ENCODE measurements around the gene IL1R2.
A peak's percentile ranks its signal among the peaks of the same experiment; 100 is the strongest.

IL1R2 gene

DNA sequence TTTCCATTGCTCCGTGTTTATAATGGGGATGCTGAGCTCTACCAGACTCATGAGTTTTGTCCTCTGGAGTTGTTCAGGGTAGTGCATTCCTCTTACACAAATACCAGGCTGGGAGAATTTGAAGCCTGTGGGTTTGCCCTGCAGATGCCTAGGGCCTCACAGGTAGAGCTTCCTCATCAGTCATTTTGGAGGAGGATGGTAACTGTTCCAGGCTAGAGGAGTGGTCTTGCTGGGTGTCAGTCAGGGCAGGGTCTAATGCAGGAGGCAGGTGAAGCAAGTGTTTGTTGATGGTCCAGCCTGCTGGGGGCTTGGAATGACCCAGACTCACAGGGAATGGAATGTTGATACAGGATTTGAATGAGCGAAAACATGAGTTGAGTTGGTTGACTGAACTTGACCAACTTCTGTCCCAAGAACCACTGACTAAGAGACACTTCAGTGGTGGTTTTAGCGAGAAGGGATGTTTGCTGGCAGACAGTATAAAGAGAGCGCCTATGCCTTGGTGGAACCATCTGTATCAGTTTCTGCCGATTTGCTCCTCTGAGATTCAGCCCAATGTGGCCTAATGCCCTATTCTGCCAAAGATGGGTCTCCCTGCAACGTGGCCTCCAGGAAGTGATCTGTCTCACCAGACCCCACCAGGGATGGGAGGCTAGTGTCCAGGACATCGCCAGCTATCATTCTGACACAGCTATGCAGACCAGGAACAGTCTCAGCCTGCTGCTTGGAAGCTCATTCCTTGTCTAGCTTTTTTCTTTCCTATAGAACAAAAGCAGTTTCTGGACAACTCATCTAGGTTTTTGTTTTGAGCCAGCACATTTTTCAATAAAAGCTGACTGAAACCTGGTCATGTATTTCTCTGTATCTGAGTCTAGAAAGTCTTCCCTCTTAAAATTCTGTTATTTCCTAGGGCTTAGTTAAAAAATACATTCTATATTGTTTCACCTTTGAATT is 9.3 kb downstream of the IL1R2 start:
- DNase-seq = no peak

DNA sequence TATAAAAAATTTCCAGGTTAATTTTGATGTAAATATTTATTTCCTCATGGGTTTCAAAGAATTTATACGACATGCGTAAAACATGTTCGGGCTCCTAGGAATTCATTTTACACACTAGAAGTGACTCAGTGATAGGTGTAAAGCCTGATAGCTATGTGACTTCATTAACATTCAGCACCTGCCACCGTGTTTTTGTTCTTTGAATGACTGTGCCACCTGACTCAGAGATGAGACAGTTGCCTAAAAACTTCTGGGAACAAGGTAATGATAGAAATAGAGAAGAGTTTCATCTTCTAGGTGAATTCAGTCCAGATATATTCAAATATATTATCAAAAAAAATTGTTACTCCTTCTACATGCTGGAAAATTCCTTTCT is 10.0 kb downstream of the IL1R2 start:
- DNase-seq = no peak

GRCh38 chr2:102002228-102002627 is 10.5 kb downstream of the IL1R2 start:
- DNase-seq = peak in 2 of 6 experiments; percentile 10 to 30

GRCh38 chr2:102002909-102003308 is 11.1 kb downstream of the IL1R2 start:
- DNase-seq = peak in 3 of 6 experiments; percentile 5 to 30 (median 18)

DNA sequence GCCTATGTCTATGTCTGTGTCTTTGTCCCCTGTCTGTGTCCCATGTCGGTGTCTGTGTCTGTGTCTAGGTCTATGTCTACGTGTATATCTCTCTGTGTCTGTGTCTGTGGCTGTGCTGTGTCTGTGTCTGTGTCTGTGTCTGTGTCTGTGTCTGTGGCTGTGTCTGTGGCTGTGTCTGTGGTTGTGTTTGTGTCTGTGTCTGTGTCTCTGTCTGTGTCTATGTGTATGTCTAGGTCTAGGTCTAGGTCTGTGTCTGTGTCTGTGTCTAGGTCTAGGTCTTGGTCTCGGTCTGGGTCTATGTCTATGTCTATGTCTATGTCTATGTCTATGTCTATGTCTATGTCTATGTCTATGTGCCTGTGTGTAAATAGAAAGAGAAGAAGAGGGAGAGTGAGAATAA is 11.9 kb downstream of the IL1R2 start:
- DNase-seq = no peak

DNA sequence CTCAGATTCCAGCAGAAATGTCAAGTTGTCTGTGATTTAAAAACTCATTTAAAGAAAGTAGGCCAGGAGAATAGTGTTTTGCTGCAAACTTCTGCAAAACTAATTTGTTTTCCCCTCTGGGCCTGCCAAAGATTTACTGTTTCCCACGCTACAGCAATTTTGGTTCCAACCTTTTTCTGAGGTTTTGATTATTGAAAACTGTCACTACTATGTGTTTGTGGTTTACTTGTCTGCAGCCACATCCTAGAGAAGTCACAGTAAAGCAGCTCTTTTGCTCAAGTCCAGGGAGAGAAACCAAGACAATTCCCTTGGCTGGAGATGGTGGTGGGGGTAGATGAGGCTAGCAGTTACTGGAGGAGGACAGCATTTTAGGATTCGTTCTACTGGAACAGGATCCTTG is 12.8 kb downstream of the IL1R2 start:
- no peak for DNase-seq

DNA sequence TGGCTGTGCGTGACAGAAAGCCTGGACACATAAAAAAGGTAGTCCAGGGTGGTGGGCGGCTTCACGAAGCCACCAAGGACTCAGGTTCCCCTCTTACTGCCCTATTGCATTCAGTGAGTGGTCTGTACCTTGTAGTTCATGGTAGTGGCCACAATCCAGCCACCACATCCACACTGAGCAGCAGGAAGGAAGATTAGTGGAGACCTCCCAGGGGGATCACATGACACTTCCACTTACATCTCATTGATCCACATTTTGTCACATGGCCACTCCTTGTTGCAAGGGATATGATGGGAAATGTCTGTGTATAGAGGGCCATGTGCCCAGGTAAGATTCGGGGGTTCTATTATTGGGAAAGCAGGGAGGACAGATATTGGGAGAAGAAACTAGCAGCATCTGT is 13.7 kb downstream of the IL1R2 start:
- no peak for DNase-seq

GRCh38 chr2:102005989-102006885 is 14.5 kb downstream of the IL1R2 start:
- DNase-seq = peak in 2 of 6 experiments; percentile 6 to 7

GRCh38 chr2:102006886-102007278 is 15.1 kb downstream of the IL1R2 start:
- no peak for DNase-seq

- DNase-seq = no peak
Measured at GRCh38 chr2:102008490-102008889, 16.7 kb downstream of the IL1R2 start.

DNA sequence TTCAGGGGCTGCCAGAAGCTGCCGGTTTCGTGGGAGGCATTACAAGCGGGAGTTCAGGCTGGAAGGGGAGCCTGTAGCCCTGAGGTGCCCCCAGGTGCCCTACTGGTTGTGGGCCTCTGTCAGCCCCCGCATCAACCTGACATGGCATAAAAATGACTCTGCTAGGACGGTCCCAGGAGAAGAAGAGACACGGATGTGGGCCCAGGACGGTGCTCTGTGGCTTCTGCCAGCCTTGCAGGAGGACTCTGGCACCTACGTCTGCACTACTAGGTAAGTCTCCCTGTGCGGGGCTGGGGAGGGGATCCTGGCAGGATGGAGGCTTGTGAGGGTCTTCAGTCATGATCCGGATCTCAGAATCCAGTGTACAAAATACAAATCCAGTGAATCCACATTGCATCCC is 17.8 kb downstream of the IL1R2 start:
- no peak for DNase-seq

DNA sequence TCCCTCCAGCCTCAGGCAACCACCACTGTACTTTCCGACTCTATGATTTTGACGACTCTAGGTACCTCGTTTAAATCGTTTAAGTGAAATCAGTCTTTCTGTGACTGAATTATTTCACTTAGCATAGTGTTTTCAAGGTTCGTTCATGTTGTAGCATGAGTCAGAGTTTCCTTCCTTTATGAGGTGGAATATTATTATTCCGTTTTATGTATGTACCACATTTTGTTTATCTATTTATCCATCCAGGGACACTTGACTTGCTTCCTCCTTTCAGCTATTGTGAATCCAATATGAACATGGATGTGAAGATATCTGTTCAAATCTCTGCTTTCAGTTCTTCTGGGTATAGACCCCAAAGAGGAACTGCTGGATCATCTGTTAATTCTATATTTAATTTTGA is 19.1 kb downstream of the IL1R2 start:
- DNase-seq = no peak

DNA sequence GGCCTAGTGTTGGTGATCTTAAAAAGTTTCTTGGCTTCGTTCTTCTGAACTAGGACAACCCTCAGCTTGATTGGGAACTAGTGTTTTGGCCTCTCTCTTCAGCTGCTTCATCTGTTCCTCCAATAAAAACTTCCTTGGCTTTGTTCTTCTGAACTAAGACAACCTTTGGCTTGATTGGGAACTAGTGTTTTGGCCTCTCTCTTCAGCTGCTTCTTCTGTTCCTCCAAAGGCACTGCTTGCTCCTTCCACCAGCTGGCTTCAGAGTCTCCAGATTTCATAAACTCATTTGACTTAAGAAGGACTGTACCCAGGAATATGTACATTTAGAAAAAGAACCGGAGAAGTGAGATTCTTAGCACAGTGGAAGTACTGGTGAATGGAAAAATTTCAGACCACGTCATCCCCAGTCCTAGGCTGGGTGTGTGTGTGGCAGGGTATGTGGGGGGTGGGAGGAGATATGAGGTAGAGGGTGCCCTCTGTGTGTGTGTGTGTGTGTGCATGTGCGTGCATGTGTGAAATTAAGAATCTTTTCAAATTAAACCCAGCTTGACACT is 20.4 kb downstream of the IL1R2 start:
- no peak for DNase-seq

GRCh38 chr2:102013206-102014040 is 21.7 kb downstream of the IL1R2 start:
- no peak for DNase-seq

- no peak for DNase-seq
Measured at GRCh38 chr2:102014041-102014345, 22.2 kb downstream of the IL1R2 start.

- DNase-seq = no peak
Measured at GRCh38 chr2:102015399-102015798, 23.6 kb downstream of the IL1R2 start.

DNA sequence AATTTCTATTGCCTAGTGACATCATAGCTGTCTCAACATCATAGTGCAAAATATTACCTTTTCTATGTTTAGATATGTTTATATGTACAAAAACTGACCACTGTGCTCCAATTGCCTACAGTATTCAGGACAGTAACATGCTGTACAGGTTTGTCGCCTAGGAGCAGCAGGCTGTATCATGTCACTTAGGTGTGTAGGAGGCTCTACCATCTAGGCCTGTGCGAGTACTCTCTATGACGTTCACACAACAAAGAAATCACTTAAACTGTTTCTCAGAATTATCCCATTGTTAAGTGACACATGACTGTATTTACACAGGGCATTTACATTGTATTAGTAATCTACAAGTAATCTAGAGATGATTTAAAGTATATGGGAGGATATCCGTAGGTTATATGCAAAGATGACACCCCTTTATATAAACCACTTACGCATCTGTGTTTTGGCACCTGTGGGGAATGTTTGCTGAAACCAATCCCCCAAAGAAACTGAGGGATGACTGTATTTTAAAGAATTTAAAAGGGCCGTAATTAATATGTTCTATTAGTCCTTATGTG is 24.7 kb downstream of the IL1R2 start:
- DNase-seq = no peak

DNA sequence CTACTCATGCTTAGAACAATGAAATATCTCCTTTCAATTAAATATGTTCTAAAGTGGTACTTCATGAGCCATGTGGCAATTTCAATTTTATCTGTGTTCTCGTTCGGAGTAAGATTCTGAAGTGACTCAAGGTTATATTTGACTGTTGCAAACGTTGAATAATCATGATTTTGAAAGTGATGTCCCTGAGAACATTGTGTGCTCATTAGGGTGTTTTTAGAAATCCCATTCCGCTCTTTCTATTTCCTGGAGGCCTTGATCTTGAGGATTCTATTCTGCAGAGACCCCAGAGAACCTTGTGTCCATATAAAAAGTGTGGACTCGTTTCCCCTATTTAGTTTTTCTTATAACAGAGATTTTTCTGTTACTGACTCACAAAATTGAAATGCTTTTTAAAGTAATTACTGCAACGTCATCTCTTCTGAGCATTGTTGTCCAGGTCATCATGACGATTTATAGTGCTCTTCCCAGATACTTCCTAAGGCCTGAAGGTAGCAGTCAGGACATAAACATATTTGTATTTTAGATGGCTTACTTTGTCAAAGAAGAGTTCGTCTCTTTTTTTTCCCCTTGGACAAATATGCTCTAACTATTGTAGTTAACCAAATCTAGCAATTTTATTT is 27.2 kb downstream of the IL1R2 start:
- no peak for DNase-seq

DNA sequence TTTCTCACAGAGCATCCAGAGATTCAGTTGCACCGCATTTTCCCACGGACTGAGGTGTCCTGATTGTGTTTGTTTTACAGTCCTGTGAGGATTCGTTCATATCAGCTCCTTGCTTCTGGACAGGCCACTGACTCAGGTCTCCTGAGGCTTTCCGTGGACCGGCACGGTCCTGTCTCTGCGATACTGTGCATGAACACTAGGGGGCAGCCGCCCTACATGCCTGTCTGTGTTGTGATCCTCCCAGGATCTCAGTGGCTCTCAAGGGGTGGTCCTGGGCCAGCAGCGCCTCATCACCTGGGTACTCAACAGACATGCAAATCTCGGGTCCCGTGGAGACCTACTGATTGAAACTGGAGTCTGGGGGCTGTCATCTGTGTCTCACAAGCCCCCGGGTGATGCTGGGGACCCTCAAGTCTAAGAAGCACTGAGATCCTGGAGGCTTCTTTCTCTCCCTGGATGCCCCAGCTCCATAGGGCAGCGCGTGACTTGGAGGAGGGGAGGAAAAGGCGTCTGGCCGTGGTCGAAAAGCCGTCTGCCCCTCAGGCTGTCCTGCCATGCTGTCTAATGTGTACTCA is 28.9 kb downstream of the IL1R2 start:
- DNase-seq = peak; percentile 40 to 82 (median 64)

DNA sequence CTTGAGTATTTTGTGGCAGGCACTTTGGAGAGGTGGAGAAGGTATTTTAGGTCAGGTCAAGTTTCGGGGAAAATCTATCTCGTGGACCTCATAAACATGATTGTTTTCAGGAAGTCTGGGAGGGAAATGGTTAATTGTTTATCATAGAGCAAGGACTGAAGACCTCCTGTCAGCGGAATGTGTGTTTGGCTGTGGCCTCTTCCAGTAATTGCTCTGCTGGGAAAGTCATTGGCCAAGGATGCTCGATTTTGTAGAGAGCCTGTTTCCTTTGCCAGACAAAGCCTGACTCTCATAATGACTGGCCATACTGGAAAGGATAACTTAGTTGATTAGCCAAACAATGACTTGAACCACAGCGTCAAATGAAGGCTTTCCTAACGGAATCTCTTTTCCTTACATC is 30.0 kb downstream of the IL1R2 start:
- DNase-seq = no peak

GRCh38 chr2:102022884-102023539 is 31.3 kb downstream of the IL1R2 start:
- no peak for DNase-seq

Measured in stimulated activated naive CD4-positive, alpha-beta T cell (primary cell).